Activated CD4-positive, alpha-beta T cell treated with anti-CD3 and anti-CD28 coated beads, Interleukin-2, amount 10 ng/mL, durations not matched to agents 7 days and 5 days (primary cell): Measurements from ENCODE around the gene CMTR1. TPM values are rescaled to one million over a fixed set of nuclear protein-coding genes. Genes with fewer than 3 reads are reported as not detected.

Source experiments
- CTCF ChIA-PET: fragments of 350-600 bp; sonication (Branson Sonifier 250); formaldehyde crosslinking; loops from one replicate; lab custom pipeline; 2021; ENCODE audit warnings: antibody characterized with exemption; lab: Charles Lee
- POLR2A ChIA-PET: fragments of 350-600 bp; sonication (Branson Sonifier 250); formaldehyde crosslinking; loops from one replicate; lab custom pipeline; 2021; ENCODE audit warnings: antibody characterized with exemption; lab: Charles Lee
- DNase-seq: peaks from one replicate; pipeline ENCODE4 v3.0.0-alpha.2; 2020
- H3K27ac Mint-ChIP-seq: one replicate; pipeline ENCODE4 v1.8.0; 2021; ENCODE audit warnings: mild to moderate bottlenecking, moderate library complexity, mixed read lengths
- H3K27me3 Mint-ChIP-seq: one replicate; pipeline ENCODE4 v1.8.0; 2021; ENCODE audit warnings: mixed read lengths
- H3K36me3 Mint-ChIP-seq: one replicate; pipeline ENCODE4 v1.8.0; 2021; ENCODE audit warnings: low read depth, mixed read lengths
- H3K4me1 Mint-ChIP-seq: one replicate; pipeline ENCODE4 v1.8.0; 2021; ENCODE audit warnings: mixed read lengths
- H3K4me3 Mint-ChIP-seq: one replicate; pipeline ENCODE4 v1.8.0; 2021; ENCODE audit warnings: mild to moderate bottlenecking, moderate library complexity, mixed read lengths
- H3K9me3 Mint-ChIP-seq: one replicate; pipeline ENCODE4 v1.8.0; 2021; ENCODE audit warnings: mixed read lengths
- total RNA-seq, 2 experiments: library from RNA; stranded (reverse); gene quantifications; one replicate each; pipeline ENCODE4 v1.2.3, GENCODE V29; 2021

The CMTR1 gene
- total RNA-seq, 2 experiments from 2014 or later, result 90.9 to 92.5 TPM

DNA sequence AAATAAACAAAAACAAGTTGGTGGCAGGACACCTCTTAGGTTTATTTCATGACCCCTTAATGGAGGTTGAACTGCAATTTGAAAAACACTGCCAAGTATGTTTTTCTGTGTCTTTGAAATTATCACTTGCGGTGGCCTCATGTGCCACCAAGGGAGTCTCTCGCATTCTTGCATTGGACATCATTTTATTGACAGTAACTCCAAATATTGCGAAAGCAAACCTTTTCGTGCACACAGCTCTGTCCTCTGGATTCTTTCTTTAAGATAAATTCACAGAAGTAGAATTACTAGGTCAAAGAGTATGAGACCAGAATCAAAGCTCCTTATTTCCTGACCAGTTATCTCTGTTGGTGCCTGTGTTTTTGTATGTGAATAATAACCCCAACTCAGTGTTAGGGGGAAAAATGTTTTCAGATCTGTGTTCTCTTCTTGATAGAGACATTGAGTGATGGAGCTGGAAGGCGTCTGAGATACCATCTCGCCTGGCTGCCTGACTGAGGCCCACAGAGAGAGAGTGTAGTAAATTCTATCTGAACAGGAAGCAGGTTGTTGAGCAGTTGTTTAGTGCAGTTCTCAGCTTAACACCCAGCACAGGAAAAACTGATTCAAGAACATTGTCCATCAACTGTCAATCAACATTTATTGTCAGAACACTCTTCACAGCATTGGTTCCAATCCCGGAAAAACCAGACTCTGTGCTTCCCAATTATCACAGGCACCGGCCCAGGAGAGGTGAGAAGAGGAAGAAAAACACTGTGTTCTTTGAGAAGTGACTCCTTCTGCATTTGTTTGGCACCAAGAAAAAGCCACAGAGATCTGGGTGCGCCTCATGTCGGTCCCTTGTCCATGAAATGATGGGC lies 68.8 kb downstream of the CMTR1 start:
- ChIA-PET CTCF (interaction anchor here (1.0 to 3.0 kb wide), 7 partner anchors 10 to 191 kb away, joined by 3 to 13 read pairs (median 5); no protein-coding TSS in a partner anchor), POLR2A (no interaction called here)
- no peaks in the 10 kb centered on the region for H3K27me3 Mint-ChIP-seq
- H3K27ac Mint-ChIP-seq, result peak overlapping the region; percentile 95
- peaks cover 70% of the 10 kb centered on the region for H3K4me1 Mint-ChIP-seq
- H3K36me3 Mint-ChIP-seq, result peaks cover 10% of the 10 kb centered on the region
- peak; percentile 56 for DNase-seq
- H3K4me3 Mint-ChIP-seq, result peak overlapping the region; percentile 33
- no peaks in the 10 kb centered on the region for H3K9me3 Mint-ChIP-seq

DNA sequence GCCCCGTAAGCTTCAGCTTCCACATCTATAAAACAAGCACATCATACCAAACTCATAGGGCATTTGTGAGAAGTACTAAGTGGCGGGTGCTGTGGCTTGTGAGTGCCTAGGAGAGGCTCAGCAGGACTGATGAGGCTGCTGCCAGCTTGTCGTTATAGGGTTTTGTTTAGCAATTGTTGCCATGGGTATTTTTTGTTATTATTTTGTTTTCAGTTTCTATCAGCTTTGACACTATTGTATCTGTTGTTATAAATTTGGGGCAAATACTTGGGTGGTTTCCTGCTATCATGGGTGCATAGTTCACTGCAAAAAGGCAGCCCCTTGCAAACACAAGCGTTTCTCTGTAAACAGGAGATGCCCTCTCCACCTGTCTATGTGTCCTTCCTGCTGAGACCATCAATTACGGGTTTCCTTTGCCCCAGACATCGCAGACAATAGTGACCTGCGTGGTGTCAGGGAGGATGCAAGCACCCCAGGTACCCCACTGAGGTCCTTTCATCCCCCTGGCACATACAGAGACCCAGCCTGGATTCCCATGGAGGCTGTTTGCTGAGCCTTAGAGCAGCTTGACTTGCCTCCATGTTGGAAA lies 69.8 kb downstream of the CMTR1 start:
- Mint-ChIP-seq H3K9me3 (no peaks in the 10 kb centered on the region), H3K36me3 (peaks cover 6% of the 10 kb centered on the region), H3K4me1 (peaks cover 67% of the 10 kb centered on the region), H3K27ac (peak overlapping the region; percentile 95), H3K4me3 (peak overlapping the region; percentile 33), H3K27me3 (no peaks in the 10 kb centered on the region)
- DNase-seq, result peak; percentile 61
- ChIA-PET POLR2A (no interaction called here), CTCF (interaction anchor here (1.3 to 3.0 kb wide), 4 partner anchors 9 to 19 kb away, joined by 3 to 13 read pairs (median 7); no protein-coding TSS in a partner anchor)

DNA sequence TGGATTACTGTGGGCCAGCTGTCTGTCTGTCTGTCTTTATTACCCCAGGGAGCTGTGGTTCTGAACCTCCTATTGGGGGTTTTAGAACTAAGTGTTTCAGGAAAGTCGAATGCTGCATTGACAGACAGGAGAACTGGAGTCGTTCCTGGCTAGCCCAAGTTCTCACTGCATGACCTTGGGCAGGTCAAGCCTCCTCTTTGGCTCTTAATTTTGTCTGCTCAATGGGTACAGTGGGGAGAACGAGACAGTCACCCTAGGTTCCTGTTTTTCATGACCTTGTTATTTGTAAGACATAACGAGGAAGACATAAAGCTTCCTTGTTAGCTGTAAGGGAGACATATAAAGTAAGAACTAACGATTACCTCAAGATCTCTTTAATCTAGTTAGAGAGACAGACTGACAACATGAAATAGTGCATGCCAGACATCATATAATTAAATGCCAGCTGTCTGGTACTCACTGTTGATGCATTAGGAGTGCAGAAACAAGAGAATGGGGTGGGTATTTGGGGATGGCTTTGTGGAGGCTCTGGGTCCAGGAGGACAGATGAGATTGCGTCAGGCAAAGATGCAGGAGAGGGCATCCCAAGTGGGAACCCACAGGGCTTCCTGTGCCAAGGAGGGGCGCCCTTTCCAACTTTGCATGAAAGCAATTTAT lies 70.4 kb downstream of the CMTR1 start:
- H3K27ac Mint-ChIP-seq, result peak overlapping the region; percentile 95
- CTCF ChIA-PET, result interaction anchor here (1.1 to 2.1 kb wide), 3 partner anchors 9 to 13 kb away, joined by 3 to 9 read pairs (median 5); no protein-coding TSS in a partner anchor
- peaks cover 2% of the 10 kb centered on the region for H3K9me3 Mint-ChIP-seq
- H3K4me1 Mint-ChIP-seq, result peaks cover 68% of the 10 kb centered on the region
- H3K4me3 Mint-ChIP-seq, result no peak overlapping the region
- POLR2A ChIA-PET, result no interaction called here
- peaks cover 8% of the 10 kb centered on the region for H3K36me3 Mint-ChIP-seq
- no peaks in the 10 kb centered on the region for H3K27me3 Mint-ChIP-seq
- no peak for DNase-seq

DNA sequence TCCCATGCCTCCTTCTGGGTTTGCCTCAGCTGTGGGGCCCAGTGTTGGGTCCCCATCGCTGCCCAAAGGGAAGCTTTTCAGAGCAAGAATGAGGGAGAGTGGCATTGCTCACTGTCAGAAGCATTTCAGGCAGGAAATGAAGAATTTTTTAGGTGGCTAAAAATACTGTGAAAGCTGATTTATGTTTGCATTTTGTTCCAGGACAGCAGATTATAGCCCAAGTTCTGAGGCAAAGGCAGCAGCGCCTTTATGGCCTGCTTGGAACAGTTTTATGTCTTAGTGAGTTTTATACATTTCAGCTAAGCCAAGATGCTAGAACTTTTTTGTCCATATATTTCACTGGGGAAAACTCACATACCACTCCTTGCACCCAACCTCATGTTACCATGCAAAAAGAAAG lies 71.0 kb downstream of the CMTR1 start:
- Mint-ChIP-seq H3K4me3 (no peak overlapping the region), H3K27me3 (no peaks in the 10 kb centered on the region), H3K36me3 (peaks cover 9% of the 10 kb centered on the region), H3K9me3 (peaks cover 2% of the 10 kb centered on the region), H3K4me1 (peaks cover 67% of the 10 kb centered on the region), H3K27ac (peak overlapping the region; percentile 95)
- POLR2A ChIA-PET, result no interaction called here
- CTCF ChIA-PET, result interaction anchor here (1.1 to 2.1 kb wide), 3 partner anchors 8 to 13 kb away, joined by 3 to 9 read pairs (median 5); no protein-coding TSS in a partner anchor
- no peak for DNase-seq

DNA sequence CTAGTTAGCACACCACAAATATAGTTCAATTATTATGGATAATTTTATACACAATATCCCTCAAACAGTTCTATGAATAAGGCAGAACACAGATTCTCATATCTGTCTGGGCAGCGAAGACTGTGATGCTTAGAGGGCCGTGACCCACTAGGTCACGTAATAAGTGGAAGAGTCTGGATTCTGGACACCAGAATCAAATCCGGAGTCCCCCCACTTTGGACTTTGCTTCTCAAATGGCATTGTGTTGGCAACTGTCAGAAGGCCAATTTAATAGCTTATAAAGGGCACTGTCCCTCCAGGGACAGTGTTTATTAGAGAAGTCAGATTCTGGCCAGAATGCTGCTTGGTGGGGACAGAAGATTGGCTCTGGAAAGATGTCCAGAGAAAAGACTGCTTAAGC lies 73.5 kb downstream of the CMTR1 start:
- Mint-ChIP-seq H3K9me3 (peaks cover 4% of the 10 kb centered on the region), H3K36me3 (peaks cover 5% of the 10 kb centered on the region), H3K27ac (no peak overlapping the region), H3K27me3 (no peaks in the 10 kb centered on the region), H3K4me3 (no peak overlapping the region), H3K4me1 (peaks cover 50% of the 10 kb centered on the region)
- ChIA-PET CTCF (interaction anchor here (1.0 to 2.8 kb wide), 5 partner anchors 10 to 24 kb away, joined by 3 to 13 read pairs (median 6); no protein-coding TSS in a partner anchor), POLR2A (interaction anchor here (1.0 to 1.1 kb wide), 2 partner anchors 38 to 312 kb away, joined by 3 read pairs; no protein-coding TSS in a partner anchor)
- DNase-seq, result no peak

DNA sequence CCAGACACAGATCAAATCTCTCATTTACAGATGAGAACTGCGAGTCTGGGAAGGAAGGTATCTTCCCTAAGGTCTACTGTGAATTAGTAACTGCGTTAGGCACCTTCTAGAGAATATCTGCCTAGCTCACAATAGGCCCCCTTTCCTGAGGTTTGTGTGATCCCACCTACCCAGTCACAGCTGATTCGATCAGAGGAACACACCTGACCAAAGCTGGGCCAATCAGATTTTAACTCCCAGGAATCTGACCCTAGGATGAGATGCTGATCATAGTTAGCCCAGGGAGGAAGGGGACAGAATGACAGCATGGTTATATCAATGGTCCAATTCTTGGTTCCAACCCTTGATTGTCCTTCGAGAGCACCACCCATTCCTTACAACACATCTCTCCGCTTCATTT lies 74.1 kb downstream of the CMTR1 start:
- H3K27ac Mint-ChIP-seq, result peak overlapping the region; percentile 71
- peaks cover 3% of the 10 kb centered on the region for H3K36me3 Mint-ChIP-seq
- POLR2A ChIA-PET, result no interaction called here
- no peaks in the 10 kb centered on the region for H3K27me3 Mint-ChIP-seq
- H3K4me1 Mint-ChIP-seq, result peaks cover 47% of the 10 kb centered on the region
- CTCF ChIA-PET, result interaction anchor here (2.0 to 2.8 kb wide), 2 partner anchors 9 to 12 kb away, joined by 11 to 13 read pairs; no protein-coding TSS in a partner anchor
- H3K4me3 Mint-ChIP-seq, result no peak overlapping the region
- peaks cover 4% of the 10 kb centered on the region for H3K9me3 Mint-ChIP-seq
- no peak for DNase-seq

DNA sequence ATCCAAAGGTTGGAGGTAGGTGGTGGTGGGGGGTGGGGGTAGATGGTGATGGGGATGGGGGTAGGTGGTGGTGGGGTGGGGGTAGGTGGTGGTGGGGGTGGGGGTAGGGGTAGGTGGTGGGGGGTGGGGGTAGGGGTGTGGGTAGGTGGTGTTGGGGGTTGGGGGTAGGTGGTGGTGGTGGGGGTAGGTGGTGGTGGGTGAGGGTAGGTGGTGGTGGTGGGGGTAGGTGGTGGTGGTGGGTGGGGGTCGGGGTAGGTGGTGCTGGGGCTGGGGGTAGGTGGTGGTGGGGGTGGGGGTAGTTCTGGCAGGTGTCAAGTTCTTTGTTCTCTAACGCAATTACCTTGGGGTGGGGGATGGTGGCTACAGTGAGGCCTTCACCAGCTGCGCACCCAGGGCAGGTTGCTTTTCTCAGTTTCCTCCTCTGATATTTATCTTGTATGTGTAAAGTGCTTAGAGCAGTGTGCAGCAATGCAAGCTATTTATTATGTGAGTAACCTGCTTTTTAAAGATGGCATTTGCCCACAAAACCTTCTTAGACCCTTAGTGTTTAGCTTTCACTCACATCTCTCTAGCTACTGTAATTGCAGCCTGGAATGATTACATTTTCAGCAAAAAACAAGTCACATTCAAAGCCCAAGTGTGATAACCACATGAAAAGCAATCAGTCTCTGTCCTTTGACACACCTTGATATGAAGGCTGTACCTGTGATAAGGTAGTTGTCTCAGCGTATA lies 74.8 kb downstream of the CMTR1 start:
- peak overlapping the region; percentile 72 for H3K27ac Mint-ChIP-seq
- peaks cover 41% of the 10 kb centered on the region for H3K4me1 Mint-ChIP-seq
- CTCF ChIA-PET, result interaction anchor here (1.4 to 2.8 kb wide), 3 partner anchors 9 to 46 kb away, joined by 3 to 13 read pairs (median 11); no protein-coding TSS in a partner anchor
- DNase-seq, result peak; percentile 51
- H3K4me3 Mint-ChIP-seq, result no peak overlapping the region
- H3K27me3 Mint-ChIP-seq, result no peaks in the 10 kb centered on the region
- peaks cover 3% of the 10 kb centered on the region for H3K36me3 Mint-ChIP-seq
- POLR2A ChIA-PET, result no interaction called here
- H3K9me3 Mint-ChIP-seq, result peaks cover 4% of the 10 kb centered on the region

DNA sequence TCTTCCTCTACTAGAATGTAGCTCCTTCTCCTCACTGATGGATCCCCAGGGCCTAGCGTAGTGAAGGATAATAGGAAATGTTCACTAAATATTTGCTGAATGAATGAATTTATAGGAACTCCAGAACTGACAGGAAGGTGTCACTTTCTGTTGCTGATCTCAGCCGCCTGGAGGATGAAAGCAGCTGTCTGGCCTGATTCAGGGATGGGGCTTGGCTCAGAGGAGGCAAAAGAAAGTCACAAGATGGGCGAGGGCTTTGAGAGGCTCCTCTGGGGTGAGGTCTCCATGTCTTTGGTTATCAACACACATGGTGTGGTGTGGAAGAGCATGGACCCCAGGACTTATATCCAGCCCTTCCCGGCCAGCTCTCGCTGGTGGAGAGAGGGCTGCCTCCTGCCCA lies 78.2 kb downstream of the CMTR1 start:
- Mint-ChIP-seq H3K27me3 (no peaks in the 10 kb centered on the region), H3K4me3 (no peak overlapping the region), H3K4me1 (peaks cover 54% of the 10 kb centered on the region), H3K9me3 (peaks cover 4% of the 10 kb centered on the region), H3K36me3 (peaks cover 3% of the 10 kb centered on the region), H3K27ac (peak overlapping the region; percentile 46)
- ChIA-PET CTCF (interaction anchor here (0.8 to 2.7 kb wide), 2 partner anchors 10 to 15 kb away, joined by 3 to 13 read pairs; no protein-coding TSS in a partner anchor), POLR2A (no interaction called here)
- DNase-seq, result no peak

DNA sequence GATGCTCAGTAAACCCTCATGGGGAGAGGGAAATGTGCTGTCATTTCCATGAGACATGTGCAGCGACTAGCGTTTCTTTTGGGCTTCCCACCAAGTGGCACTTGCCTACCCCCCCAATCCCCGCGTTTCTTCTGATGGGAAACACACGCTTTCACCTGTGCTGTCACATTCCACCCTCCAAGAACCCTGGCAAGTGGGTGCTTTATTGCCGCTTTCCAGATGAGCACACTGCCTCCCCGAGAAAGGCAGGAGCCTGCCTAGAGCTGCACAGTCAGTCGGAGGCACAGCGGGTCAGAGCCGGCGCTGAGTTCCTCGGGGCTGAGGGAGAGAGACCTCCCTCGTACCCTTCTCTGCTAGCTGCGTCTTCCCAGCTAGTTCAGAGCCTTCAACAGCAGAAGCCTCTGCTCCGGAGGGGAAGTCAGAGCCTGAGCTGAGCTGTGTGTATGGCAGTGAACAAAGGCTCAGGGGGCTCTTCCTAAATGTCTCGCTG lies 78.9 kb downstream of the CMTR1 start:
- H3K27ac Mint-ChIP-seq, result peak overlapping the region; percentile 47
- H3K9me3 Mint-ChIP-seq, result peaks cover 4% of the 10 kb centered on the region
- no peaks in the 10 kb centered on the region for H3K27me3 Mint-ChIP-seq
- H3K4me3 Mint-ChIP-seq, result no peak overlapping the region
- H3K36me3 Mint-ChIP-seq, result peaks cover 3% of the 10 kb centered on the region
- CTCF ChIA-PET, result interaction anchor here (1.7 to 2.7 kb wide), 2 partner anchors 8 to 11 kb away, joined by 5 to 13 read pairs; no protein-coding TSS in a partner anchor
- no peak for DNase-seq
- H3K4me1 Mint-ChIP-seq, result peaks cover 62% of the 10 kb centered on the region
- POLR2A ChIA-PET, result no interaction called here

DNA sequence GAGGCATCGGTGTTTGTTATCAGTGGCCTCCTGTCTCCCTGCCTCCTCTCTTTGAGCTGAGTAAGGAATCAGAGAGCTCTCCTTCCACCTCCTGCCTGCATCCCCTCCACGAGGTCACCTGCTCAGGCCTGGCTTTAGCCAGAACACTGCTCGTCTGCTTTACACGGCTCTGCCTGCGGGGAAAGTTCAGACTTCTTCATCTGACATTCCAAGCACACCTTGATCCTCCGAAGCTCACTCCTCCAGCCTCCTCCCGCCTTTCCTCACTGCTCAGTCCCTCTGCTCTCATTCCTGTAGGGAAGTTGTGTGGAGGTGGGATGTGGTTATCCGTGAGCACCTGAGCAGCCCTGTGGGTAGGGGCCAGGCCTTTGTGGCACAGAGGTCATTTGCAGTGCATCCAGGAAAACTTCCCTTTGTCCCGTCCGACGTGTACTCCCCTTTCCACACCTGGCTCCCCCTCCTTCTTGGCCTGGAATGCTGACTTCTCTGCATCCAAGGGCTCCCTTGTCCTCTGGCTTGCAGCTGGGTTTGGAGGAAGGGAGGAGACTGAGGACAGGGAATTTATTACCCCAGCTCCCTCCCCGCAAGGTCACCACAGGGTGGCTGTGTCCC lies 79.5 kb downstream of the CMTR1 start:
- no peak overlapping the region for H3K27ac Mint-ChIP-seq
- no peaks in the 10 kb centered on the region for H3K27me3 Mint-ChIP-seq
- H3K4me1 Mint-ChIP-seq, result peaks cover 63% of the 10 kb centered on the region
- peaks cover 3% of the 10 kb centered on the region for H3K36me3 Mint-ChIP-seq
- ChIA-PET CTCF (interaction anchor here (1.7 to 2.7 kb wide), 2 partner anchors 9 to 11 kb away, joined by 5 to 13 read pairs; no protein-coding TSS in a partner anchor), POLR2A (no interaction called here)
- no peak for DNase-seq
- H3K9me3 Mint-ChIP-seq, result peaks cover 4% of the 10 kb centered on the region
- H3K4me3 Mint-ChIP-seq, result no peak overlapping the region

DNA sequence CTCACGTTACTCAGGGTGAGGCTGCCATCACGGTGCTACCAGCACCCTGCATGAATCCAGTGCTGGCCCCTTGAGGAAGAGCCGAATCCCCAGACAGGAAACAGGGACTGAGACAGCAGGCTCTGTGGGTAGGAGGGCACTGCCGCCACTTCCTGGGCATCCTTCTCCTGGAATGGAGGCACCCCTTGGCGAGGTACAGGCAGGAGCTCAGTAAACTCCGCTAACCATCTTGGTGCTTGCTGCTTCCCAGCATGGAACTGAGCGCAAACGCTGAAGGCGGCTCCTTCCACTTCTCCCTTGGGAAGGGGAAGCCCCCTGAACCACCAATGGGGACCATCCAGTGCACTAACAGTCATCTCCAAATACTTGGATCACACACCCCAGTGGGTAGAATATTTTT lies 80.1 kb downstream of the CMTR1 start:
- ChIA-PET CTCF (interaction anchor here (1.7 kb wide), 1 partner anchor 9 kb away, joined by 5 read pairs; no protein-coding TSS in a partner anchor), POLR2A (no interaction called here)
- peaks cover 4% of the 10 kb centered on the region for H3K9me3 Mint-ChIP-seq
- no peak overlapping the region for H3K4me3 Mint-ChIP-seq
- peak overlapping the region; percentile 15 for H3K27ac Mint-ChIP-seq
- no peak for DNase-seq
- H3K27me3 Mint-ChIP-seq, result no peaks in the 10 kb centered on the region
- H3K36me3 Mint-ChIP-seq, result peaks cover 3% of the 10 kb centered on the region
- H3K4me1 Mint-ChIP-seq, result peaks cover 66% of the 10 kb centered on the region
